Hepatocyte (in vitro differentiated cells): ENCODE measurements around the gene LRRC27. TPM values are rescaled to one million over a fixed set of nuclear protein-coding genes. Genes with fewer than 3 reads are reported as not detected.

ENCODE experiments used
- DNase-seq: peaks from one replicate; pipeline ENCODE4 v3.0.0-alpha.2; 2016; ENCODE audit warnings: low spot score
- H2AFZ ChIP-seq: fragments of 200-600 bp; sonication (generic); 2 replicates; pipeline ENCODE4 v1.6.0; 2016; ENCODE audit warnings: antibody characterized with exemption, mild to moderate bottlenecking
- H3K27ac ChIP-seq: fragments of 200-600 bp; sonication (generic); 2 replicates; pipeline ENCODE4 v1.5.1; 2016; ENCODE audit warnings: mild to moderate bottlenecking
- H3K27me3 ChIP-seq: fragments of 200-600 bp; sonication (generic); 2 replicates; pipeline ENCODE4 v1.6.1; 2016
- H3K36me3 ChIP-seq: fragments of 200-600 bp; sonication (generic); replicated peaks from 2 replicates; pipeline ENCODE4 v1.5.1; 2016; ENCODE audit warnings: low read depth; ENCODE audit not compliant: insufficient read depth
- H3K4me1 ChIP-seq: fragments of 200-600 bp; sonication (generic); 2 replicates; pipeline ENCODE4 v1.5.1; 2016; ENCODE audit warnings: mild to moderate bottlenecking, moderate library complexity; ENCODE audit not compliant: insufficient read depth
- H3K4me2 ChIP-seq: fragments of 200-600 bp; sonication (generic); 2 replicates; pipeline ENCODE4 v1.6.0; 2016
- H3K4me3 ChIP-seq: fragments of 200-600 bp; sonication (generic); 2 replicates; pipeline ENCODE4 v1.5.1; 2016; ENCODE audit warnings: mild to moderate bottlenecking
- H3K79me2 ChIP-seq: fragments of 200-600 bp; sonication (generic); 2 replicates; pipeline ENCODE4 v1.6.0; 2017; ENCODE audit warnings: mild to moderate bottlenecking
- H3K9me2 ChIP-seq: fragments of 200-600 bp; sonication (generic); replicated peaks from 2 replicates; pipeline ENCODE4 v1.6.0; 2017; ENCODE audit warnings: mild to moderate bottlenecking; ENCODE audit not compliant: insufficient read depth
- H3K9me3 ChIP-seq: fragments of 200-600 bp; sonication (generic); 2 replicates; pipeline ENCODE4 v1.5.1; 2016; ENCODE audit warnings: low read depth, mild to moderate bottlenecking
- H4K20me1 ChIP-seq: fragments of 200-600 bp; sonication (generic); 2 replicates; pipeline ENCODE4 v1.6.0; 2016; ENCODE audit warnings: mild to moderate bottlenecking; ENCODE audit not compliant: insufficient read depth, poor library complexity, severe bottlenecking
- CTCF ChIP-seq: fragments of 200-600 bp; sonication (generic); IDR thresholded peaks from 2 replicates; pipeline ENCODE4 v1.5.1; 2016; ENCODE audit warnings: antibody characterized with exemption, mild to moderate bottlenecking; ENCODE audit not compliant: poor library complexity
- EZH2 ChIP-seq: fragments of 200-600 bp; sonication (generic); IDR thresholded peaks from 2 replicates; pipeline ENCODE4 v1.6.1; 2016; ENCODE audit warnings: antibody characterized with exemption, mild to moderate bottlenecking, borderline replicate concordance
- EZH2phosphoT487 ChIP-seq: fragments of 200-600 bp; sonication (generic); IDR thresholded peaks from one replicate; pipeline ENCODE4 v1.6.1; 2018; ENCODE audit warnings: antibody characterized with exemption, mild to moderate bottlenecking, low read depth, moderate library complexity; ENCODE audit not compliant: unreplicated experiment, severe bottlenecking
- WGBS: methylation state at CpG from one replicate; pipeline ENCODE4 v1.1.6; 2016; ENCODE audit warnings: low lambda C conversion rate; ENCODE audit errors: missing lambda C conversion rate; 5-methylcytosine and 5-hydroxymethylcytosine counted together
- polyA plus RNA-seq: library from polyadenylated mRNA; unstranded; fragments of >200 nt; fragmentation: Nextera tagmentation; extraction: Ambion mirVana; gene quantifications from 2 replicates; pipeline ENCODE4 v1.2.1, GENCODE V29; 2016
- total RNA-seq: library from RNA; depleted of rRNA; stranded (reverse); fragments of >200 nt; gene quantifications from 2 replicates; pipeline ENCODE4 v1.2.3, GENCODE V29; 2014

The LRRC27 gene
- total and polyA plus RNA-seq, 2 experiments from 2014 or later: 7.5 to 8.3 TPM

GRCh38 chr10:132382231-132382922 is 50.4 kb downstream of the LRRC27 start:
- no peak overlapping the region for H3K4me2 ChIP-seq
- no peaks in the 10 kb centered on the region for H3K79me2 ChIP-seq
- H3K9me3 ChIP-seq: no peaks in the 10 kb centered on the region
- H2AFZ ChIP-seq: no peak overlapping the region
- H3K27me3 ChIP-seq: no peaks in the 10 kb centered on the region
- no peaks in the 10 kb centered on the region for H3K9me2 ChIP-seq
- H3K36me3 ChIP-seq: no peaks in the 10 kb centered on the region
- H3K27ac ChIP-seq: no peak overlapping the region
- H3K4me1 ChIP-seq: peaks cover 5% of the 10 kb centered on the region
- H4K20me1 ChIP-seq: no peaks in the 10 kb centered on the region
- TF ChIP-seq EZH2 (no peak), EZH2phosphoT487 (no peak), CTCF (no peak)
- DNase-seq: no peak
- no peak overlapping the region for H3K4me3 ChIP-seq
- WGBS: 88% methylated on average over 16 of the region's 16 CpGs

- H3K27me3 ChIP-seq: no peaks in the 10 kb centered on the region
- no peak for DNase-seq
- H3K9me2 ChIP-seq: no peaks in the 10 kb centered on the region
- no peak overlapping the region for H3K27ac ChIP-seq
- TF ChIP-seq EZH2: no peak
- no peak for TF ChIP-seq EZH2phosphoT487
- no peak for TF ChIP-seq CTCF
- no peak overlapping the region for H2AFZ ChIP-seq
- no peaks in the 10 kb centered on the region for H3K9me3 ChIP-seq
- H4K20me1 ChIP-seq: no peaks in the 10 kb centered on the region
- H3K36me3 ChIP-seq: no peaks in the 10 kb centered on the region
- H3K79me2 ChIP-seq: no peaks in the 10 kb centered on the region
- no peak overlapping the region for H3K4me2 ChIP-seq
- peaks cover 5% of the 10 kb centered on the region for H3K4me1 ChIP-seq
- 75% methylated on average over 8 of the region's 8 CpGs for WGBS
- no peak overlapping the region for H3K4me3 ChIP-seq
Measured at GRCh38 chr10:132383101-132383500, 51.1 kb downstream of the LRRC27 start.

- Histone ChIP-seq H3K36me3 (no peaks in the 10 kb centered on the region), H3K9me3 (no peaks in the 10 kb centered on the region), H3K4me3 (no peak overlapping the region), H3K9me2 (no peaks in the 10 kb centered on the region), H3K27me3 (no peaks in the 10 kb centered on the region), H3K4me1 (peaks cover 5% of the 10 kb centered on the region), H3K27ac (no peak overlapping the region), H3K4me2 (no peak overlapping the region), H2AFZ (no peak overlapping the region), H4K20me1 (no peaks in the 10 kb centered on the region), H3K79me2 (no peaks in the 10 kb centered on the region)
- DNase-seq: no peak
- no peak for TF ChIP-seq CTCF
- no peak for TF ChIP-seq EZH2phosphoT487
- TF ChIP-seq EZH2: no peak
- WGBS: 48% methylated on average over 13 of the region's 13 CpGs
Measured at GRCh38 chr10:132383751-132384196, 51.8 kb downstream of the LRRC27 start.
